Eye (tissue), 1 donor: ENCODE measurements around the gene FAM149A.

ENCODE experiments used
- DNase-seq: peaks from one replicate; pipeline ENCODE4 v3.0.0-alpha.2; 2015

Gene FAM149A

DNA sequence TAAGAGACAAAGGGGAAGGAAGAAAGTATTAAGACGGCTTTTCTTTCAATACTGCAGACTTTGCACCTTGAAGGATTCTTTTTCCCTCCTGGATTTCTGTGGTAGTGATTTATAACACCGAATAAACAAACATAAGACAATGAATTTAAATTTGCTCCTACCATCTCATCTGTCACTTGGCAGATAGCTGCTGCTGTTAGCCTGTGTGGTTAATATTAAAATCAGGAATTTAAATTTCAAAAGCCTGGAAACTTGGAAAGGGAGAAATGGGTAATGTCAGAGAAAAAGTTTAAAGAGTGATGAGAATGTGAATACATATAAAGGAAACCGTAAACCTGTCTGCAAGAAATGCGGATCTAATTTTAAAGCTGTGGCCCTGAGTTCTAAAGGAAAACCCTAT lies 3.4 kb downstream of the FAM149A start:
- DNase-seq: no peak

DNA sequence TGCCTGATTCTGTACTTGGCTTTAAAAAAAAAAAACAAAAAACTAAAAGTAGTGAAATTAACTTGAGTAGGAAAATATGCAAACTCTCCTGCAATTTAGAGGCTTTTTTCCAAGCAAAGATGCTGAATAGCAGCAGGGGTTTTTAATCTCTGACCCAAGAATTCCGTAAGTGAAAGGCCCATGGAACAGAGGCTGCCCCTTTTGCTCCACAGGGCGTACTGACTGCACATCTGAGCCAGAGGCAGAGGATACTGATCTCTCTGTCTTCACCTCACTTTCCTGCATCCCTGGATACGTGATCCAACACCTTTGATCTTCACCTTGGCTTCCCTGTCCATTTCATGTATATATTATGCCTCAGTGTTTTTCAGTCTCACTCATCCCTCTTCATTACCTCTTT lies 3.9 kb downstream of the FAM149A start:
- DNase-seq: no peak

DNA sequence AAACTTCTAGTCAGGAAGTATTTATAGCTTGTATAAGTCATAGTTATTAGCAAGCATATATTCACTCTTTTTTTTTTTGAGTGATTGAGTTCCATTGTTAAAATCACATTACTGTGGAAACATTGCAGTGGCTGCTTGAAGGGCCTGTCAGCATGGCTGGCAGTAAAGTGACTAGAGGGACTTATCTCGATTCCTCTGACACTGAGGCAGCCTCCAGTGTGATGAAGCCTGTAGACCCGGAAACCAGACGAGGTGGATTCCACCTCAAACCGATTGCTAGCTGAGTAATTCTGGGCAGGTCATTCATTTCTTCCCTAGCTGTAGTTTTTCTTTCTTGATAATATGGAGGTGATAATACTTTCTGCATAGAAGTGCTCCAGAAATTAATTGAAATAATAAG lies 4.7 kb downstream of the FAM149A start:
- no peak for DNase-seq

DNA sequence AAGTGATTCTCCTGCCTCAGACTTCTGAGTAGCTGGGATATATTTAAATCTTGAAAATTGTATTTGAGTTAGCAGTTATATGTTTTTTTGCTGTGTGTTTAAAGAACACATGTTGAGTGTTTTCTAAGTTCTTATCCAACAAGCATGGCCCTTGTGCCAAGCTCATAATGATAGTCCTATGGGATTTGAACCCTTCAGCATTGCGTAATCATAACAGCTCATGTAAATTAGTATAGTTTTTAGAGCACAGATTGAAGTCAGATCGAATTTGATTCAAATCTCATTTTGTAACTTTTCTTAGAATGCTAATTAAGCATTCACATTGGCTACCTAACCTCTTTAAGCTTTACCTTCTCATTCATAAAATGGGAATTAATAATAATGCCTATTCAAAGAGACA lies 12.2 kb downstream of the FAM149A start:
- no peak for DNase-seq

DNA sequence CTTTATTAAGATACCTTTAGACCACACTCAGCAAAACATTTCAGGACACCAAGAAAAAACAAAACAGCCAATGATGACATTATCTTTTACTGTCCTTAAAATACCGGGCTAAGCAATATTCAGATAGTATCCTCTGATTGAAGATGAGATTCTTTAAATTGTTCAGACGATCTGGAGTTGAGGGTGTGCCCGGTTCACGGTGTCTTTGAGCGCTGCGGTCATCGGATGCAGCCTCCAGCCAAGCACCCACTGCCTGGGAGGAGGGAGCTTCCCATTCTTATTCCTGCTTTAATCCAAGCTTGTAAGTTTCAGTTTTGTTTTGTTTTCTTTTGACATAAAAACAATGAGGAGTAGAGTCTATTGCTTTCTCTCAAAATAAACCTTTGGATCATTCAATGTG lies 14.1 kb downstream of the FAM149A start:
- no peak for DNase-seq

DNA sequence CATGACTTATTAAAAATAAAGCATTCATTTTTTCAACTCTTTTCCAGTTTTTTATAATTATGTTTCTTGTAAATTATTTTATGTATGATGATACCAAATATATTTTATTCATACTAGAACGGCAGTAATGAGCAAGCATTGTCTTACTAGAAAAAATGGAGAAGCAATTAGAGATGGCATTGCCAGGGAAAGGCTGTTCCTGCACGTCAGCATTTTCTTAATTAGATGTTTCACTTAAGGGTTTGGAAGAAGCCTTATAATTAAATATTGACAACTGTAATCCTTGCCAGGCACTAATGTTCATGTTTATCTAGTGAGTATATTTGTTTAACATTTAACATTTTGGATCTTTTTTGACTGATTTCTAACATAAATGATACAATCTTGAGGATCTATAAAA lies 16.6 kb downstream of the FAM149A start:
- DNase-seq: no peak

DNA sequence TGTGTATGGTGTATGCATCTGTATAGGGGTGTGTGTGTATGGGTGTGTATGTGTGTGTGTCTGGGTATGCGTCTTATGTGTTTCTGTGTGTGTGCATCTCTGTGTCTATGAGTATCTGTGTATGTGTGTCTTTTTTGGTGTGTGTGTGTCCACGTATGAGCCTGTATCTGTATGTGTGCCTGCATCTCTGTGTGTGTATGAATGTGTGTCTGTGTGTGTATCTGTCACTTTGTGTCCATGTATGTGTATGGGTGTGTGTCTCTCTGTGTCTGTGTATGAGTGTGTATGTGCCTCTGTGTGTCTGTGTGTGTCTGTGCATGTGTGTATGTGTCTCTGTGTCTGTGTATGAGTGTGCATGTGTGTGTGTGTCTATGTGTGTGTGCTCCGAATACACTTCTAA lies 24.3 kb downstream of the FAM149A start:
- DNase-seq: no peak

DNA sequence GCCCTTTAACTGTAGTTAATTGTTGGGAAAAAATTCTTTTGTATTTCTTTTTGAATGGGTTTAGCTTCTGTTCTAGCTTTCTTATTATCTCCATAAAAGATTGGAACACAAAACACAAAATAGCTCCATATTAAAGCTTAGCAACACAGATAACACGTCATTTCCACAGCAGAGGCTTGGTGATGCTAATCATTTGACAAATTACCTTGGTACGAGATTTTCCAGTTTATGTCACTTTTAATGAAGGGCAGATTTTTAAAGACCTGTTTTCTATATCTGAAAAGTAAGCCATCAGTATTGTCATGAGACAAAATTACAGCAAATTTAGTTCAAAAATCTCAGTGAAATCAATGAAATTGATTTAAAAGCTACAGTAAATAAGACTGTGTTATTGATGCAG lies 27.4 kb downstream of the FAM149A start:
- peak; percentile 12 for DNase-seq

DNA sequence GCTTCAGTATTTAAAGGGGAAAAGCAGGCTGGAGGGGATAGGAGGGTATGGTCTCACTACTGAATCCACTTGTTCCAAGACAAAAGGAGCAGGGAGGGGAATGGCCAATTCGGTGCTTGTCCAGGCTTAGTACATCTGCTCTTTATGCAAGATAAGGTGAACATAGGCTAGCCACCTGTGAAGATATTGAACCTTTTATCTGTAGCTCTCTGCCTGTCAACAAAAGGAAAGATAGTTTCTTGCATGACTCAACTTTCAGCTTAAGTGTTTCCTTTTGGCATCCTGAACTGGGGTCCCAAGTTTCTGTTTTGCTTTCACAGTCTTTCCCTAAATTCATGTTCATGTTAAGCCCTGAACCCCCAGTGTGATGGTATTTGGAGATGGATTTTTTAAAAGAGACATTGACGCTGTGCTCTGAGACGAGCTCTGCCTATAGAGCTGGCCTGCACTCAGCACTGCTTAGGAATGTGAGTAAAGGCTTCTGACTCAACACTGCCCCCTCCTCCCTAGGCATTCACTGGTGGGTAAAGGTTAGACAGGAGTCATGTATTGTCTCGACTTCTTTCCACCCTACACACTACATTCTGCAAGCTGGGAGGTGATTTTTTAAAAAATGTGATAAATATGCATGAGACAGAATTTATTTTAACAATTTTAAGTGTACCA lies 28.2 kb downstream of the FAM149A start:
- peak; percentile 71 for DNase-seq

DNA sequence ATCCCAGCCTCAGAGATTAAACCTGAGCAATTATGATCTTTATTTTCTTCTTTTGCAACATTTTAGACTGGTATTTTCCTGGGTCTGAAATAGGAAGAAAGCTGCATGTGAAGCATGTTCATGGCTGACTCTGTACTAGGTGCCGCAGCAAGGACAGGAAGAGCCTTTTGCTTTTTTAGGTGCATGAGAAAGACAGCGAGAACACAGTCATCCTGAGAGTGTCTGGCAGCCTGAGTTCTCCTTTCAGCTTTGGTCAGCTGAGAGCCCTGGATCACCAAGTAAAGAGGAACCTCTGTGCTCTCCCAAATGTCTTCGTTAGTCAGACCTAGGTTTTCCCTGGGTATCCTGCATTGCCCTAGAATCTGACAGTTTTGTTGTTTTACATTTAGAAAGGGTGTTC lies 29.8 kb downstream of the FAM149A start:
- DNase-seq: no peak

DNA sequence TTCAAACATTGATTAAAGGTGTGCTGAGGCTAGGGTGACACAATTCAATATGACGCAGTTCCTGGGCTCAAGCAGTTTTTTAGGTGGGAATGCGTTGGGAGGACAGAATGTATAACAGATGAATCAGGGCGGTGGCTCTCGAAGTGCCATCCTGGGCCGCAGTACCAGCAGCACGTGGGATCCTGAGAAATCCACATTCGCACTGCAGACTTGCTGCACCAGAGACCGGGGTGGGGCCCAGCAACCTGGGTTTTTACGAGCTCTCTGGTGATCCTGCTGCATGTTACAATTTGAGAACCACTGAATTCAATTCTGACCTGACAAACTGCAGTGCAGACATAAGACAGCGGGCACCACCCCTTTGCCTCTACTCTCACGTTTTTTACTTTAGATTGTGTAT lies 30.4 kb downstream of the FAM149A start:
- no peak for DNase-seq

DNA sequence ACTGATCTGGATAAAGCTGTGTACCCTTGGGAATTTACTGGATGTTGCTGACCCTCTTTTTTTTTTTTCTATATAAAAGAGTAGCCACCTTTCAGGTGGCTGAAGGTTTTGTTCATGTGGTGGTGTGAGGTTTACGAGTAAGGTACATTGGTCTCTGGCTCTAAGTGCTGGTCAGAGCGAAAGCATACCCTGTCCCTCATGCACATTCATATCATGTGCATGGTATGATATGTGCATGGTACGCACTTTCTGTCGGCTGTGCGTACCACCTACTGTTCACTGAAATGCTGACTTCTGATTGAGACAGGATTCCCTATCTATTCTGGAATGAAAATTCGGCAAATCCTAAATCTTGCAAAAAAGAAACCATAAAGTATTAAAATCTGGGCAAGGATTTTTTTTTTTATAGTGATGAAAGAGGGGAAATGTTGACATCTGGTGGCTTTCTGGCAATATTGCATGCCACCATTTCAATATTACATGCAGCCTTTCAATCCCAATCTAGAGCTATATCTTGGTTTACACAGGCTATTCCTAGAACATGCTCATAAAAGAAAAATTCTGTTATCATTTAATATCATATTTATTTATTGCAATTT lies 32.8 kb downstream of the FAM149A start:
- DNase-seq: peak; percentile 63

DNA sequence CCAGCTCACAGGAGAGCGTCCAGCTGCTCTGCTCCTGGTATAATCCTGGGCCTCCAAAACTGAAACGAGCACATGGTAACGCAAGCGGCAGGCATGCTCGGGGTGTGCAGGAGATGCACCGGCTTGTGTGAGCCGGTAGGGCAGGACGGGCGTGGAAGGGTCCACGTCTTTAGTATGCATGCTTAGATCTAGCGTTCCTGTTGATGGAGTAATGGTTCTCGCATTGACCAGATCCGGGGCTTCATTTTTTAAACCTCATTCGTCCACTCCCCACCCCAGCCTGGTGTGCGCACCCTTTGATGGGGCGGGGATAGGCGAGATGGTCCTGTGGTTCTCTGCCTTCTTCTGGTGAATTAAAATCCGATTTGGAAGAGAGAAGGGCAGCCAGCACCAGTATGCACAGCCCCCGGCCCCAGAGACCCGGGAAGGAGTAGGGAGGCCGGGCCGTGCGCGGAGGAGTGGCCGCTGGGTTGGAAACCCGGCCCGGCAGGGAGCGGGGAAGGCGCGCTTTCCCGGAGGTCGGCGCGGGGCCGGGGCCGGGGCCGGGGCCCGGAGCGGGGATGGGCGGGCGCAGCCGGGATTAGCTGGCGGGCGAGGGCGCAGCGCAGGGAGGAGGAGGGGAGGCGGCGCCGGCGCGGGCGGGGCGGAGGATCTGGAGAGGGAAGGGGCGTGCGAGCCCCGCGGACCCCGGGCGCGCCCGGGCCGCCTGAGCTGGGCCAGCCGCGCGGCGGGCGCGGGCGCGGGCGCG lies 39.9 kb downstream of the FAM149A start:
- DNase-seq: peak; percentile 92

DNA sequence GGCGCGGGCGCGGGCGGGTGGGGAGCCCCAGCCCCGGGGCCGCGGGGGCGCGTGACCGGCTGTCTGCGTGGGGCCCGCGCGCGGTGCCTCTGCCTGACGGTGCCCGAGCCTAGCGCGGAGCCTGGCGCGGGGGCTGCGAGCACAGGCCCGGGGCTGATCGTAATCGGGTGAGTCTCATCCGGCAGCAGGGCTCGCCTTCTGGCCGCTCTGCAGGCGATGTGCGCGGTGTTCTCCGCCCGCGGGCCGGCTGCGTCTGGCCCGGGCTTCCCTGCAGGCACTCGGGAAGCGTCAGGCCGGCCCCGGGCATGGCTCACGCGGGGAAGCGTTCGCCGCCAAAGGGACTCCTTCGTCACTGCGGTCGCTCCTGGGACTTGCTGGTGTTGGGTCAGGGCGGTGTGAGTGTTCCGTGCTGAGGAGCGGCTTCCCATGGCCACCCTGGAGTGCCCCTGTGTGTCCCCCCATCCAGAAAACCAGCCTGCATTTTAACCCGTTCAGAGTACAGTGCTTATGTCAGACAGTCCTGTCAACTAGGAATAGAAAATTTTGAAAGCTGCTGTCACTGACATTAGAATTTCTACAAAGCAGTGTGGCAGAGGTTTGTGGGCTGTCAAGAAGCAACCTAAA lies 40.6 kb downstream of the FAM149A start:
- DNase-seq: peak; percentile 84

DNA sequence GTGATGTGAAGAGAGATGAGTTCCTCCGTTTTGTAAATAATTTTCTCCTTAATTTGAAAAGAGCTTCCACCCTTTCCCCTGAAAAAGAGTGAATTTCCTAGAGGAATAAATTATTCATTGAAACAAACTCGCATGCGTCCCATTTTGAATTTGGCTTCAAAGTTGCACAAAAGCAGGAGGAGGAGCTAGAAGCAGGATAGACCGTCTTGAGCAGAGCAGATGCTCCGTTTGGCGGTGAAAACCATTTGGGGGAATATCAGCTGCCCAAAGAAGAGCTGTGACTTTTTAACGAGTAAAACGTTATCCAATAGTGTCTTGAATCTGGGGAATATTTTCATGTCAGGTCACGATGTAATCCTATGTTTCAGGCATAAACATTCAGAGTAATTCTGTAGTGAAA lies 42.0 kb downstream of the FAM149A start:
- no peak for DNase-seq

DNA sequence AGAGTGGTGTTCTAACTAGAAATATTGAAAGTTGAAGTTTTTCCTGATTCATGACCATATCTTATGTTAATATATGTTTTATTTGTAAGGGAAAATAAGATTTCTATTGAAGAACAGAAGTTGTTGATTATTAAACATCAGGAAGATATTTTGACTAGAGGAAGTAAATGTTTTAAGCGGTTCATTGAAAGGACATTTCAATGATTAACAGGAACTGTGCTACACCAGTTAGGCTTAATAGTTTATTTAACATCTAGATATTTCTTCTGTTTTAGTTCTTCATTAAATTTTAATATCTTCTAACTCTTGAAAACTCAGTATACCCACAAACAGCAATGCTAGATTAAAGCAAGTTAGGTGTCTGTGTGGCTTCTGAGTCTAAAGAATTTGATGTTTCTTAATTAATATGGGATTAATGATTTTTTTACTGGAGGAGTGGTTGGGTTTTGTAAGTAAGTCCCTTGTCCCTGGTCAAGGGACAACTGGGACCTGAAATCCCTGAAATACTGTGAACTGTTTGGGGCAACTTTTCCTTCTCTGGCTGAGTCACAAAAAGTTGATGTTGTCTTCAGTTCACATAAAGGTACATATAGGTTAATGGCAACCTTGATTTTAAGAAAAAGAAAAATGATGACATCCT lies 44.0 kb downstream of the FAM149A start:
- DNase-seq: no peak

DNA sequence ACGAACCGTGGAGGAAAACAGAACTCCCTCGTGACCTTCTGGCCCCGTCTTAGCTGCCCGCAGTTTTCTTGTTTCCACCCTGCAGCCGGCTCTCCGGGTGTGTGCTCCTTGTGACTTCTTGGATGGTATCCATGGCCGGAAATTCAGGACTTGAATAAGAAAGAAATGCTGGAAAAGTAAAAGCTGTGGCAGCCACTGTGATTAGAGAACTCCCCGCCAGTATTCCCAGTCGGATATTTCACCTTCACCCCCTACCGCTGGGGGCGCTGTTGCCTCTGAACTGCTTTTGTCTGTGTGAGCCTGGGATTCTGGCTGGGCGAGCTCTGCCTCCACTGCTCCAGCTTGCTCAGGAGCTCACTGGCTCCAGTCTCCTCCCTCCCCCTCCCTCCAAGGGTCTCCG lies 45.4 kb downstream of the FAM149A start:
- no peak for DNase-seq

DNA sequence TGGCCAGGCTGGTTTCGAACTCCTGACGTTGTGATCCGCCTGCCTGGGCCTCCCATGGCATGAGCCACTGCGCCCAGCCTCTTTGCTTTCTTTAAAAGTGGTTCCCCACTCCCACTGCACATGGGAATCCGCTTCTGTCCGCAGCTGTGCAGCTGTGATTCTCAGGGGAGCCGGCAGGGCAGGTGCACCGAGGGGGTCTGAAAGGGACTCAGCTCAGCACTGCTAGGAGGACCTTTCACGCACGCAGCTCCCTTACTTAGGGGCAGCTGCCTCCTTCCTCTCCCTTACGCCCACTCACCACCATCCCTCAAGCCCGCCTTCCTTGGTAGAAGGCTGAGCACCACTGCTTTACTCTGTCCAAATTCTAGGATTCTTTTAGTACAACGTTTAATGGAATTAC lies 46.4 kb downstream of the FAM149A start:
- DNase-seq: no peak

DNA sequence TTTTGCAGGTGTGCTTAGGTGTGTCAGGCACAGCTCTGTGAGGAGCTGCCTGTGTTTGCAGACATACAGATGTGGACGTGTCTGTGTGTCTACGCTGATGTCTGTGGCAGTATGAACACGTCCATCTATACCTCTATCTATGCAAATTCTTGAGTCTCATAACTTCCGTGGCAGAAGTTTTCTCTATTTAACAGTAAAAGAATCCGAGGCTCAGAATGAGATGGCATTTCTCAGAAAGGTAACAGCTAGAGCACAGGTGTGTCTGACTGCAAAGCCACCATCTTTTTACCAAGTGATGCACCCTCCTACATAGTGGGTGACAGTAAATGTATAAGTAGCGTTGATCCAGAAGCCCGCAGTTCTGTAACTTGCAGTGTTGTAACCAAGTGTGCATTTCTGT lies 47.0 kb downstream of the FAM149A start:
- DNase-seq: no peak

DNA sequence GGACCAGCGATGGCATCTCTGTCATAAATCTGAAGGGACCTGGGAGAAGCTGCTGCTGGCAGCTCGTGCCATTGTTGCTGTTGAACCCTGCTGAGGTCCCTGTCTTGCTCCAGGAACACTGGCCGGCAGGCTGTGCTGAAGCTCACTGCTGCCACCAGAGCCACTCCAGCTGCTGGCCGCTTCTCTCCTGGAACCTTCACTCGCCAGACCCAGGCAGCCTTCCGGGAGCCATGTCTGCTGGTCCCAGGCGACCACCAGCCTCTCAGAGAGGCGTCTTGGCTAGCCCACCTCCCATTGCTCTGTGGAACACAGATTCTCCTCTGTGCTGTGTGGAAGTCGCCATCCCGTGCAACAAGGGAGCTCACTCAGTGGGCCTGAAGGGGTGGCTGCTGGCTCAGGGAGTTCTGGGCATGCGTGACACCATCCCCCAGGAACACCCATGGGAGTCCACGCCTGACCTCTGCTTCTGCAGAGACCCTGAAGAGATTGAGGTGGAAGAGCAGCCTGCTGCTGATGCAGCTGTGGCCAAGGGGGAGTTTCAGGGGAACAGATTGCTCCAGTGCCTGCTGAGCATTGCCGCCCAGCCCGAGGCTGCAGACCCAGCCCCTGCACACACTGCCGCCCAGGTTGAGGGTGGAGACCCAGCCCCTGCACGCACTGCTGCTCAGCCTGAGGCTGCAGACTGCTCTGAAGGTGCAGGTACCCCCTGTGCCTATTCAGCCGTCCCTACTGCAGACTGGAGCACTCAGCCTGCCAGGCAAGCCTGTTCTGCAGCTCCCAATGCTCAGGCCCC lies 53.7 kb downstream of the FAM149A start:
- DNase-seq: peak; percentile 60

DNA sequence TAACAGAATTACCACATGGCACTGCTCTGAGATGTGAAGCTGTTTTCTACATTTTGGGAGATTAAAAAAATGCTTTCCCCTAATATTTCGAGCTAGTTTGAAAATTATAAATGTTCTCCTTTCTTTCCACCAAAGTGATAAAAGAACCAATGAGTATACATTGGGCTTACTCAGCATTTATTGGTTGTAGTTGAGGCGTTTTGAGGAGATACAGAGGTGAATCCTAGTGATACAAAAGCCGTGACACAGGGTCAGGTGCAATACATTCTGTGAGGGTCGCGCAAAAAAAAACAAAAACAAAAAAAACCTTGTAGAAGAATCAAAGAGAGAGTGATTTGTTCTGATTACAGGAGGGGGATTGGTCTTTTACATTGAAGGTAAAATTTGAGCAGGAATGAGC lies 54.5 kb downstream of the FAM149A start:
- no peak for DNase-seq

DNA sequence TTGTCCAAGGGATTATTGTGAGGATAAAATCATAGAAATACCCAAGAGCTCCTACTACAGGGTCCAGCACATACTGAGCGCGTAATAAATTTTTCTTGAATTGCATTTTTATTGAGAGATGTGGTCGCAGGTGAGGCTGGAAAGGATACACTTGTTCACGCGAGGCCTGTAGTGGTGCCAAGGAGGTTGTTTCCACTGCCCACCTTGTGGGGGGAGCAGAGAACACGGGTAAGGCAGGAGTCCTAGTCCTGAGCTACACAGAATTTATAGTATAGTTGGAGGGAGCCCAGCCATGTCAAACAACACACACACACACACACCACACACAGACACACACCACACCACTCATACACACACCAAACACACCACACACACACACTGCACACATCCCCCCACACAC lies 55.1 kb downstream of the FAM149A start:
- DNase-seq: no peak

DNA sequence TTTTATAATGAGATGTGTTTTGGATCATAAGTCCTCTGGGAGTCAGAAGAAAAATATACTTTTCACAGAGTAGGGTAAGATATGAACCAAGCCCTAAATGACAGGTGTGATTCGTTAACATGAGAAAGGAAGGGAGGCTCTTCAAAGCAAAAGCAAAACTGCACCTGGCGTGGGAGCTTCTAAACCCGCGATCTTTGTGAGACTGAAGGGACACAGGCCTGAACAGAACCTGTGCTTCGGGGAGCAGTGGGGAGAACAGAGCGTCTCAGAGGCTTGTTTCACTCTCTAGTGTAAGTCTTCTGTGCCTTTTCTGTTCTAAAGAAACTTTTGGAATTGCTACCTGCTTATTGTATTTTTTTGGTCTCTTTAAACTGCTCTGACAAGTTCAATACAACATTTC lies 56.6 kb downstream of the FAM149A start:
- DNase-seq: peak; percentile 1
